Measurements from ENCODE around the gene BLOC1S5.
"Not testable (repeated sequence)": the region's sequence is repeated elsewhere in the genome, so short reads cannot be mapped to it uniquely, and the experiment has no call there.

Gene BLOC1S5

DNA sequence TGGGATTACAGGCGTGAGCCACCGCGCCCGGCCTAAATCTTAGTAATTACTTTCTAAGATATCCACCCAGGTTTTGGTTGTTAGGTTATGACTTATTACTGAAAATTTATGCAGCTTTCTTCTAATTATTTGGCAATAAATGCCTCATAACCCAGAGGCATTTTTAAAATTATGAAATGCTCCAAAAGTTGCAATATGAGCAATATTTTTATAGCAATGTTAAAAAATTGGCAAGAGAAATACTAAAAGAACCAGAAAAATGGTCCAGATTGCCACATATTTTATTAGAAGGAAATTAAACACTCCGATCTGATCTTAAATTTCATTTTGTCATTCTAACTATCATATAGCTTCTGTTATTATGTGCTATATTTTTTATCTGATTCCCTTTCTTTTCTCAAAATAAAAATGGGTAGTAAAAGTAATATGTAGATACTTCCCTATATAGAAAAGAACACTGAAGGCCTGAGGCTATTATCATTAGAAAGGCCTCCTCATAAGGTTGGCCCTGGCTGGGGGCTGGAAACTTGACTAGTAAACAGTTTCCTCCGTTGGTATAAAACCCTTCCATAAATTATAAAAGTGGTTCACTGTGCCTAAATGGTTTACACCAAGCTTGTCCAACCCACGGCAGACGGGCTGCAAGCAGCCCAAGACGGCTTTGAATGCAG lies 22.1 kb downstream of the BLOC1S5 start:
- DNase-seq = no peak

DNA sequence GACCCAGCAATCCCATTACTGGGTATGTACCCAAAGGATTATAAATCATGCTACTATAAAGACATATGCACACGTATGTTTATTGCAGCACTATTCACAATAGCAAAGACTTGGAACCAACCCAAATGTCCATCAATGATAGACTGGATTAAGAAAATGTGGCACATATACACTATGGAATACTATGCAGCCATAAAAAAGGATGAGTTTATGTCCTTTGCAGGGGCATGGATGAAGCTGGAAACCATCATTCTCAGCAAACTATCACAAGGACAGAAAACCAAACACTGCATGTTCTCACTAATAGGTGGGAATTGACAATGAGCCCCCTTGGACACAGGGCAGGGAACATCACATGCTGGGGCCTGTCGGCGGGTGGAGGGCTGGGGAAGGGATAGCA lies 30.1 kb downstream of the BLOC1S5 start:
- DNase-seq = not testable (repeated sequence)

DNA sequence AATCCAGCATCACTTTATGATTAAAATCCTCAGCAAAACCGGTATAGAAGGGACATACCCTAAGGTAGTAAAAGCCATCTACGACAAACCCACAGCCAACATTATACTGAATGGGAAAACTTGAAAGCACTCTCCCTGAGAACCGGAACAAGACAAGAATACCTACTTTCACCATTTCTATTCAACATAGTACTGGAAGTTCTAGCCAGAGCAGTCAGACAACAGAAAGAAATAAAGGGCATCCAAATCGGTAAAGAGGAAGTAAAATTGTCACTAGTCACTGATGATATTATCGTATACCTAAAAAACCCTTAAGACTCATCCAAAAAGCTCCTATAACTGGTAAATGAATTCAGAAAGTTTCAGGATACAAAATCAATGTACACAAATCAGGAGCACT lies 33.3 kb downstream of the BLOC1S5 start:
- DNase-seq = no peak

DNA sequence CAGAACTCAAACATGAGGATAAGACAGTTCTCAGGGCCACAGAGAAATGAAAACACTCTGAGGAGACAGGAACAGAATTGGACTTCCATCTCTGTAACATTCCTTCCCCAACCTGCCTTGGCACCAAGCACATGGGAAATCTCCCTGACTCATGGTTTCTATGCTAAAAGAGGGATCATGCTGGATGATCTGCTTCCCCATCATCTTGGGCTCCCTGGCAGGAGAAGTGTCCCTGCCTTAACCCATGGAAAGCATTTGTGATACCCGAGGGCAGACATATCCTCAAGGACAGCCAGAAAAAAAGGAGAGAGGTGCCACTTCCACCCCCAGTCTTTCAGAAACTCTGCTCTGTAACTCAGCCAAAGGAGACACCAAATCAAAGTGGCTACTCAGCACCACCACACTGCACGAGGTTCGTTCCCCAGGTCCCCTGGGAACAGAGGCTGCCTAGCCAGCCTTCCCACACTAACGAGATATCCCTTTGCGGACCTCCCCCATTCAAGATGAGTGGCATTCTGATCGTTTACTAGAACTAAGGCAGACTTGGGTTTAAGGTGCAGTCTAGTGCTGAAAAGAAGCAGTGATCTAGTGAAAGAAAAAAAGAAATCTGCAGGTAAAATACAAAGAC lies 34.8 kb downstream of the BLOC1S5 start:
- DNase-seq = no peak

DNA sequence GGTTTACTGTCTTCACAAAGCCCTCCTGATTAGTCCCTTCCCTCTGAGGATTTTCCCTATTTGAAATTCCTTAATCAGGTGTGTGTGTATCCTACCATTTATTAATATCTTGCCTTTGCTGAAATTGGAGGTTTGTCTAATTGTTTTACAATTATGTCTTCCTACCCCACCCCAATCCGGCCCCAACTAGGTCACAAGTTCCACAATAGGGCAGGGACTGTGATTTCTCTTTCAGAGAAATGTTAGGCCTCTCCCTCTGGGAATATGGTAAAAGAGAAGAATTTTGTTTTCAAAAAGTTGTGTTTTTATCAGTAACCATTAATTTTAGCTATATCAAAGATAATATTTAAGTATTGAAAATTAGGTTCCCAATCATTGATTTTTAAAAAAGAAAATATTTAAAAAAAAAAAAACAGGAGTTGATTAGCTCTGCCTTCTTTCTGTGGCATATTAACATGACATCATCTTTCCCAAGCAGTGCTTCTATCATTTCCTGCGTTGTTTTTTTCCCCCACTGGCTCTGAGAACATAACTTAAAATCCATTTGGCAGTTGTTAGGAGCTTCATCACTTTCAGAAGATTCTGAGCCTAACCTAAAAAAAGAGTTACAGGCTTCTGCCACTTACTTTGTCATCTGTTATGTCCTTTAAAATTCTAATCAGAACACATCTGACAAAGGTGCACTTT lies 36.1 kb downstream of the BLOC1S5 start:
- no peak for DNase-seq

DNA sequence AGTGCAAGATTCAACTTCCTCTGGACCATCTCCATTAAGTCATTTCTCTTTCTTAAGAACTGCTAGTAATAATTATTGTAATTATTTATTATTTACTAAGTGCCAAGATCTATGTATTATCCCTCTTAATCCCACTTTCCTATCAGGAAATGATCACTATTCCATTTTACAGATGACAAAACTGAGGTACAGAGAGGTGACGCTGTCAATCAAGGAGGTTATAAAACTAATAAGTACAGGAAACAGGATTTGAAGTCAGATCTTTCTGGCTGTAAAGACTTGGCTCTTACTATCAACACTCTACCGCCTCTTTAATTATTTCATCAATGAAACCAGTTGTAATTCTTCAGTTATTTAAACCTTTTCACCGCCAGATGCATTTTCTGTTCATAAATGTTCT lies 37.4 kb downstream of the BLOC1S5 start:
- DNase-seq = no peak

DNA sequence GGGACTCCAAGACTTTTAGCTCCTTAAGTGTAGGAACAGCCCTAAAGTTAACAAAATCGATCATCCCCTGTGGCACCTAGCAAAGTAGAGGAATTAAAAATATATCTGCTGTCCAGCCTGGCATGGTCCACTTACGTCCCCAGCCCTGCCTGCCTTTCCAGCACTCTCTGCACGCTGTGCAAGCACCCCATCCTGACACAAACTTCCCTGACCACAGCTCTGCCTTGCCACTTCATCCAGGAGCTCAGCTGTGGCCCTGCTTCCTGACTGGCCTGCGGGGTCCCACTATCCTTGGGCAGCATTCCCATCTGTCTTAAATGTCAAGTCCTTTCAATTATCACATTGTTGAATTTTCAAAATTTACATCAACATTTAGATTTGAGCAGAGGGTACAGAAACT lies 39.0 kb downstream of the BLOC1S5 start:
- DNase-seq = no peak

DNA sequence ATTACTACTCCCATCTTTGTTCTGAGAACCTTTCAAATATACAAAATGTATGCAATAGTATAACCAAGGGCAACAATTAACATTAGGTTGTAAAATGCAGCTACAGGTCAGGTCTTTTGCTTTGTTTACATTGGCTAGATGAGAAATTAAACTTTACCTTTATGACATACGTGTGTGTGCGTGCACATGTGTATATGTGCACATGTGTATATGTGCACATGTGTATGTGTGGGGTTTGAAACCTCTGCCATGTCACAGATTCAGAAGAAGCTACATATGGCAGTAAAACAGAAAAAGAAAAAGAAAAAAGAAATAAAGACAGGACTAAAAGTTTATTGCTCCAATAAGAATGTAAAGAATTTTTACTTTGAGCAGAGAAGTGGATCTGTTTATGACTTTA lies 40.6 kb downstream of the BLOC1S5 start:
- DNase-seq = no peak

DNA sequence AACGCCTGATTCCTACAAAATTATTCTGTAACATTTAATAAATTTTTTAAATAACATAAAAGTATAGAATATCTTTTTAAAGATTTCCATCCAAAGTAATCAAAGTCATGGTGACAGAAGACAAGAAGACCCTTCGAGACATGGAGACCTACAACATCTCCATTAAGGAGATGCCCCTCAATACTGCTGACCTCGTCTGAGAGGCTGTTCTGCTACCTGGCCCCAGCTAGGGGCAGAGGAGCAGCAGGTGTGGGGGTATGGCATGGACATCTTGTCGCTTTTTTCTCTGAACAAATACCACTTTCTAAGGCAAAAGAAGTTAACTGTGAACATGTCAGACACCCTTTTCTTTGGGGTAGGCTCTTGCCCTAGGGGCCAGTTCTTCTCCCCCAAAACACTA lies 44.1 kb downstream of the BLOC1S5 start:
- DNase-seq = no peak

DNA sequence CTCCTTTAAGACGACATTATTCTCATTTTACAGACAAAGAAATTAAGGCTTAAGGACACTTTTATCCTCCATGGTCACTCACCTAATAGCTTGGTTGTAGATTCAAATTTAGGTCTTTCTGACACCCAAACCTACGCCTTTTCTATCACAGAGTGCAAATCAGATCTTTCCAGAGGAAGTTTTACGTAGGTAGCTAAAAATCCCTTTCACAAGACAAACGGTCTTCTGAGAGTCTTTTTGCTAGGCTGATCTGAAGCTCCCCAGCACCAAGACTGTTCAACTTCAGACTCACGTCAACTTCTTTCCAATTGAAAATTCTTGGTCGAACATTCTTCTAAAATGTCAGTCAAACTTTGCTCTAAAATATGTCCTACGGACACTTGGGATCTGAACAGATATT lies 46.5 kb downstream of the BLOC1S5 start:
- no peak for DNase-seq

DNA sequence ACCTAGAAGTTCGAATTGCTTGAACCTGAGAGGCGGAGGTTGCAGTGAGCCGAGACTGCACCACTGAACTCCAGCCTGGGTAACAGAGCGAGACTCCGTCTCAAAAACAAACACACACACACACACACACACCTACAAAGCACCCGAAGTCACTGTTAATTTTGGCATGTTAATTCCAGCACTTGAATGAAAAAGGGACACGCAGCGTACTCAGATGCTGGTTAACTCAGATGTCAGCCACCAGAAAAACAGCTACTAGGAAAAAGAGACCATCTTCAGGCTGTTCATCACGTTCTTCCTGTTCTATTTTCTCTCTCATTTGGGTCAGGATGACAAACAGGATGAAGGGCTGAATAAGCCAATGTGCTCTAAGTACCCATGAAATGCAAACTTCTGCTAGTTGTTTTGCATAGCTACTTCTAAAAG lies 46.9 kb downstream of the BLOC1S5 start:
- no peak for DNase-seq

DNA sequence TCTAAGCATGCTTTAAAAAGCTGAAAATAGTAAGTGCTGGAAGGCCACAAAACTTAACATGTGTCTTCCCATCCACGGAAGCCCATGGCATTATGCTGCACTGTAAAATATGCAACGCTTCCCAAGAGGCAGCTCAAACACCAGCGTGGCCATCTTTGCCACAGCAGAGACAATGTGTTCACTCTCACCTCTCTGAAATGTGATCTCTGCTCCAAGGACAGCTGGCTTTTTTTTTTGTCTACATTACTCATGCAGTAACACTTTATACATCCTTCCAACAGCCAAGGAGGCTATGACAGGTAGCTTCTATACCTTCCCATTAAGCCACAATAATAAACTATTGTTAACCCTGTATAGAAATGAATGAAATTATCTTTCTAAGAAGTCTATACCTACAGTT lies 49.2 kb downstream of the BLOC1S5 start:
- no peak for DNase-seq

DNA sequence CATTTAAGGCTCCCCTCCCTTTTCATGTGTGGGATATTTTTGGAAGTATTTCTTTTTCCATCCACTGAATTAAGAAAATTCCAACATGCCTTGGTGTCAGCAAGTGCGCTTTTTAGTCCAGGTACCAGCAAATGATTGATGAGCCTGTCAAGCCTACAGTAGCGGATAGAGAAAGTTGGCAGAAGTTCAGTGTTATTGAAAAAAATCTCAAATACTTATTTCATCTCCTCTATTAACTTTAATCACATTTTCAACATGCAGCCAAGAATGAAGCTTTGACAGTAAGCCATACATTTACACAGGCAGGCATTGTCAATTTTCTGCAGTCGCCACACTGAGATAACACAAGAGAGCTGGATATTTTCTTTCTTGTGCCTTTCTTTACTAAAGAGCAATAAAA lies 50.4 kb downstream of the BLOC1S5 start:
- DNase-seq = no peak

DNA sequence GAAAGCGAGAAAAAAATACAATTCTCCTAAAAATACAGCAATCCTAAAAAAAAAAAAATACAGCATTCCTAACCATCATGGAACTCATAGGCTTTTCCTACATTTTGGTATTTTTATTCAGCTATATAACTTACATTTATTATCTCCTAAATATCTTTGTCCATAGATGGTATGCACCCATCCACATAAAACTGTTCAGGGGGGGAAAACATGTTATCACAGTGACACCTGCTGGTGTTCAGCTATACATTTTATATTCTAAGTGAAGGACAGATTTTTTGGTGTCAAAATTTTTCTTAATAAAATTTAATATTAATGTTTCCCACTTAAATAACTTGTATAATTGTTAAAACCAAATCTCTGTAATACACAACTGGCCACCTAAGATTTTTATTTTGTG lies 58.0 kb downstream of the BLOC1S5 start:
- peak; percentile 24 for DNase-seq

DNA sequence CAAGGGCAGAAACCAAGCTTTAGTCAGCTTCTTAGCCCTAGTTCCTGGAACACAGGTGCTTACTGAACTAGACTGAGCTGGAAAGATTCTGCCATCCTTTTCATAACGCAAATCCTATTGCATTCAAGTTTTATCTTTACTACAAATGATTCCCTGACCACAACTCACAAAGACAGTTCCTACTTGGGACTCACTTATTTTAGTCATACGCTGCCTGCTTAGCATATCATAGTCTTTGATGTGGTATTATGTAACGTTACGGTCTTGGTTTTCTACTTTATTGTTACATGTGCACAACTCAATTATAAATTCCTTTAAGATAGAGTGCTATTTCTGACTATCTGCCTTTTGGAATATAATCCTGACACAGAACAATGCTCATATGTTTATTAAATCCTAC lies 59.1 kb downstream of the BLOC1S5 start:
- no peak for DNase-seq

DNA sequence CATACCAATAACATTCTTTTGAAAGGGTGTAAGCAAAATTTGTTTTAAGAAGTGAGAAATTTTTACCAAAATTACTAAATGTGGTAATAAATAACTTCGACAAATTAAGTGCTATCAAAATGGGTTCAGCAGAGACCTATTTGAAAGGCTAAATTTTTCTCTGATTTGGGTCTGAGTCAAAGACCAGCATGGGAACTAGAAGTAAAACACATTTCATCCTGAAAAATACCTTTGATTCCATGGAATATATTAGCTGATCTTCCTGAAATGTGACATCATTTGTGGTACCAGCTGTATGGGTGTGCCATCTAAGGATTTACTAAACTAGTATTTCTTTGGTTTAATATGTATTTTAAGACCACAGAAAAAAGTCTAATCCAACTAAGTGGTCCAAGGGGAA lies 63.6 kb downstream of the BLOC1S5 start:
- no peak for DNase-seq

DNA sequence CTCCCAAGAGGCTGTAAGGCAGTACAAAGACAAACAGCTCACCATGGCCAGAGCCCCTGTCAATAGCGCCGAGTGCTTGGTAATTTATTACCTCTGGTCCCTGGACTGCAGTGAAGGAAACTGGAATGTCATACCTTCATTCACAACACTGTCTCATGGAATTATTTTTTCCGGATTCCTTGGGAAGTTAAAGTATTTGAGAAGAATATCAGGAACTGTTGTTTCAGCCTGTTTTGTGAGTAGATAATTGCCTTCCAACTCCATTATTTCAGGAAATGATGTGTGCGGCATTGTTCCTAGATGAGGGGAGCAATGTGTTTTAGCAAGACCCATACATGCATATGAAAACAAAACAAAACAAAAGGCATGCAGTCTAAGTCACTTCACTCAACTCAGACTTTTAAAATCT lies 64.0 kb downstream of the BLOC1S5 start:
- DNase-seq = no peak

DNA sequence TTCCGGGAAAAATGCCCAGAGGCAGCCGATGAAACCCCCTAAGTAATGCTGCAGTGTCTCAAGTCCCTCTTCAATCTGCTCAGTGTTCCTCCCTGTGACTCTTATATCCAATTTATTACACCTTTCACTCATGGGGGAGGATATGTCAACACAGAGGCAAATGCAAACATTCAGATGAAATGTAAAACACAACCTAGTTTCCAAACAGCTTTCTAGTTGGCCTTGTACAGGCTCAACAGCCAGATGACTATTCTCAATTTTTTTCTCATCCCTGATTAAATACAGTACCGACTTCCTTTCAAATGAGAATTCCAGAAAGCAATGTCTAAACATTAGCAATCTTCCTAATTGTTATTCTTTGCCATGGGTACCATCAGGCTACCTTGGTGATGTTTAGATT lies 65.0 kb downstream of the BLOC1S5 start:
- DNase-seq = no peak

DNA sequence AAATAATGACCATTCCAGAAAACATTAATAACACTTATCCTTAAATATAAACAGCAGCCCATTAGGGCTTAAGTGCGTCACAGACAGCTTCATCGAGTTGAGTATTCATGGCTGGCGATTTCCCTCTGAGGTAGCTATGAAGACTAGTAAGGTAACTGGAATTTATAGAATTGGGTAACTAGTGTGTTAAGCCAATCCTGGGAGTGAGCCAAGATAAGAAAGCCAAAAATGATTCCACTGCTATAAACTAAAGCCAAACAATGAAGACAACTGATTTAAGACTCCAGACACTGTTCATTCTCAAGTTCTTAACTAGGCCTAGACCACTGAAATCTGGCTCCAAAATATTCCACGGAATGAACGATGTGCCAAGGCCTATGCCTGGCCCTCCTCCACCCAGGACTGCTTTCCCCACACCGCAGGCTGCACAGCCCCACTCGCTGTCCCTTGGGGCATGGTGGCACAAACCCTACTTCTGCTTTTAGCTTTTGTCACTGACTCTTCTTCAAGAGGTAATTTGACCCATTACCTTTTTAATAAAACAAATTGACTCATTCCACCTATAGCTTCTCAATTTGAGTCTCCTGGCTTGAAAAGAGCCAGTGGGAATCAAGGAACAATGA lies 66.0 kb downstream of the BLOC1S5 start:
- DNase-seq = no peak

DNA sequence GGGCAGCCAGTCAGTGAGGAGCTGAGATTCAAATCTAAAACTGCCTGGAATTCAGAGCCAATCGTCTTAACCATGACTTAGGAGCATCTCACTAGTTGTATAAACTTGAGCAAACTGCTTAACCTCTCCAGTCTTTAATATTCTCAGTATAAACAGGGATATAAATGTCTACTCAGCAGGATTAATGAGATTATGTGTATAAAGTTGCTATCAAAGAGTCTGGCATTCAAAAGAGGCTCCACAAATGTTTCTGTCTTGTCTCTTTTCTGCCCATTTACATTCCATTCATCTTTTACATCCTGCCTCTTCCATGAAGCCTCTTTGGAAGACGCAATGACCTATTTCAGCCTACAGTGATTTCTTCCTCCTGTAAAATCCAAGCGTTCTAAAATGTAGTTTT lies 66.9 kb downstream of the BLOC1S5 start:
- DNase-seq = no peak

DNA sequence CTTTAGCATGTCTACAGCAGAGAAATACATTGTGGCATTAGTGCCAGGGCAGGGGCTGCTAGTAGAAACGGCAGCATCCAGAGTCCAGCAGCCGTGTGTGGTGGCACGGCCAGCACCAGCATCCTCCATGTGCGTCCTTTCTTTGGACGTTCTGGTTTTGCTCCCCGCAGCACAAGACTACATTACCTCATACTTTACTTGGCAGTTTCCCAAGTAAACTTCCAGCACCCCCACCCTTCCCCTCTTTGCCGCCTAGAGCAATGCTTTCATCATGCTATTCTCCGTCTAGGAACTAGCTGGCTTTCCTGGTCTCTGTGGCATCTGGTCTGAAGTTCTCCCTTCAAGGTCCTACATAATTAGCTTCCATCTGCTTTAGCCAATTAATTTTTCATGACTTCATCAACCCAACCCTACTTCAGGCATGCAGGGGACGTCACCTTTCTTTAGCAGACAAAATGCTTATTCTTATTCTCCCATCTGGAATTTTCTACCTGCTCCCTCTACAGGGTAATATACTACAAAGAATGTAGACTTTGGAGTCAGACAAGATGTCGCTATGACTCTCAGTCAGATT lies 67.6 kb downstream of the BLOC1S5 start:
- DNase-seq = no peak

DNA sequence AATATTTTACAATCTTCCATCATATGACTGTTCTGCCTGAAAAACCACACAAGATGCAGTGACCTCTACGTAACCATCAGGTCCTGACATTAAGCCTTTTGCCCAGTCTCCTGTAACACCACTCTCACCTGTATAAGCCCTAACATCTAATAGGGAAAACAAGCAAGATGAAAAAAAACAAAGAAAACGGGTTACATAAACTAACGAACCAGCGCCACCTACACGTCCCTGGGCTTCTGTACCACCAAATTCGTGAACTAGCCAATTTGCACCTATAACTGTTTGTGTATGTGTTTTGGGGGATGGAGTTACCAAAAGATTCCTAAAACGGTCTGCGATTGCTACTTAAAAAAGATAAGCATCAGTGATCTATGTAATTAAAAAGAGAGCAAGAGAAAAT lies 70.2 kb downstream of the BLOC1S5 start:
- DNase-seq = no peak

DNA sequence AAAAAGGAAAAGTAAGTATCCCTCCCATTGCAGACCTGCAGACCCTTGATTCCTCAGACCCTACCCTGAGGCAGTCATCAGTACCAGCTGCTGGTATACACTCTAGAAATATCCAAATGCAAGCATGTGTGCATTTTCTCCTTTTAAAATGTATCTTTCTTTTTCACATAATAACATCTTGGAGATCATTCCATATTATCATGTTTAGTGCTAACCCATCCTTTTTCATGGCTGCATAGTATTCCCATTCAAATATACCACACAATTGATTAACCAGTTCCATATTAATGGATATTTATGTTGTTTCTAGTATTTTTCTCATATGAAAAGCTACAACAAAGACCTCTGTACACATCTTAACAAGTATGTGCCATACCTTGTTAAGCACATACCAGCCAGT lies 70.8 kb downstream of the BLOC1S5 start:
- DNase-seq = no peak
